Mucosa of rectum (tissue), 2 donors: ENCODE measurements around the gene TSN.
"Not testable (repeated sequence)": the region's sequence is repeated elsewhere in the genome, so short reads cannot be mapped to it uniquely, and the experiment has no call there.

Source experiments
- H3K27ac ChIP-seq, 2 donors: one replicate each; pipeline ENCODE4 v1.7.0; 2013; ENCODE audit warnings: inconsistent platforms in 2 of 2, low read depth in 2 of 2, low read length in 2 of 2
- H3K27me3 ChIP-seq, 2 donors: one replicate each; pipeline ENCODE4 v1.7.0; 2013; ENCODE audit warnings: low read length in 2 of 2; ENCODE audit not compliant: control insufficient read depth in 2 of 2, insufficient read depth in 2 of 2
- H3K36me3 ChIP-seq, 2 donors: one replicate each; pipeline ENCODE4 v1.7.0; 2013; ENCODE audit warnings: low read length in 2 of 2; ENCODE audit not compliant: control insufficient read depth in 2 of 2, insufficient read depth in 2 of 2
- H3K4me1 ChIP-seq, 2 donors: one replicate each; pipeline ENCODE4 v1.7.0; 2013; ENCODE audit warnings: low read length in 2 of 2, mild to moderate bottlenecking in 1 of 2; ENCODE audit not compliant: control insufficient read depth in 2 of 2, insufficient read depth in 2 of 2
- H3K4me3 ChIP-seq, 2 donors: one replicate each; pipeline ENCODE4 v1.7.0; 2013; ENCODE audit warnings: low read length in 2 of 2
- H3K9ac ChIP-seq, 2 donors: one replicate each; pipeline ENCODE4 v1.7.0; 2013; ENCODE audit warnings: low read length in 2 of 2, low read depth in 1 of 2, mild to moderate bottlenecking in 1 of 2
- H3K9me3 ChIP-seq, 2 donors: one replicate each; pipeline ENCODE4 v1.7.0; 2013; ENCODE audit warnings: low read length in 2 of 2; ENCODE audit not compliant: control insufficient read depth in 2 of 2
- donor health status: healthy.
- donor health status: Normal muscosa, but diverticular disease.

The TSN gene

DNA sequence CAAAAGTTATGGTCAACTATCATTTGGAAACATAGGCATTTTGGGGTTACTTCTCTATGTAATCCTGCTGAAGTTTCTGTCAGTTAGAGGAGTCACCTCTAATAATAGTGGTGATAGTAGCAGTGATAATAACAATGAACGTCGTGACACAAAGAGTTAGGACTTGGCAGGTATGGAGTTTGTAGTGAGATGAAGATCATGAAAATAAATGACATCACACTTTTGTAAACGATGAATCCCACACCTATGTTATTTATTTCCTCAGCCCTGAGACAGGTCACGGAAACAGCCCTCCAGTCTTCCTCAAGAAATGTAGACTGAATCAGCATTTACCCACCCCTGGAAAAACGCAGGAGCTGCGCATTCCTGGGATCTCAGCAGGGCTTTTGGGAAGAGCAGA lies 38.8 kb downstream of the TSN start:
- Histone ChIP-seq H3K4me3 (no peak overlapping the region), H3K27me3 (peaks cover 1 to 6% of the 10 kb centered on the region in 2 donors), H3K27ac (no peak overlapping the region), H3K36me3 (no peaks in the 10 kb centered on the region), H3K9me3 (no peaks in the 10 kb centered on the region), H3K4me1 (no peaks in the 10 kb centered on the region), H3K9ac (no peak overlapping the region)

DNA sequence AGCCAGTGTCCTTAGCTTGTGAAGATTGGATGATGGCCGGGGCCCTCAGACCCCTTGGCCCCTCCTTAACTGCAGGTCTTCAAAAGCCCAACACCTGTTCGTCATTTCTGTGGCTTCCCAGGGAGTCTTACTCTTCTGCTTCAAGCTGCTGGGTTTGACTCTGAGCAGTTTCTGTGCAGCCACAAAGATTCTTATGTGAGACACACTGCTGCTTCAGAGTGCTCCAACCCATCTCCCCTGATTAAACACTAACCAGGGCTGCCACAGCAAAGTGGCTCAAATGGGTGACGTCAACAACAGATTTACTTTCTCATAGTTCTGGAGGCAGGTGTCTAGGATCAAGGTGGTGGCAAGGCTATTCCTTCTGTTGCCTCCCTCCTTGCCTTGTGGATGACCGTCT lies 40.8 kb downstream of the TSN start:
- H3K36me3 ChIP-seq, result no peaks in the 10 kb centered on the region
- H3K4me1 ChIP-seq, result no peaks in the 10 kb centered on the region
- H3K27me3 ChIP-seq, result no peaks in the 10 kb centered on the region
- H3K9ac ChIP-seq, result no peak overlapping the region
- H3K9me3 ChIP-seq, result no peaks in the 10 kb centered on the region
- H3K27ac ChIP-seq, result no peak overlapping the region
- no peak overlapping the region for H3K4me3 ChIP-seq

DNA sequence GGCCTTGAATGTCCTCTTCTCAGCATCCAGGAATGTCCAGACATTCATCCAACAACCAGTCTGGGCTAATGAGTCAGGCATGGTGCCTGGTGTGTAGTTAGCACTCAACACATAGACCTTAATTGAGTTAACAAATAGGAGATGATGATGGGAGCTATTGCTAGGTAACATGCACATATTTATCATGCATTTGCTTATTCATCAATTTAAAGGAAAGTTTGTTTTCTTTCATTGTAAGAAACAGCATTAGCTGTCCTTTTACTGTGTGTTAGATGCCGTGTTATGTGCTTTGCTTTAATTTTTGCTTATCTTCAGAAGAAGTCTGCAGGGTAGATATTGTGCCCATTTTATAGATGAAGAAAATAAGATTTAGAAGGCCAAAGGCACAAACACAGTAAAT lies 43.2 kb downstream of the TSN start:
- Histone ChIP-seq H3K36me3 (no peaks in the 10 kb centered on the region), H3K27me3 (no peaks in the 10 kb centered on the region), H3K4me3 (no peak overlapping the region), H3K9ac (no peak overlapping the region), H3K27ac (no peak overlapping the region), H3K9me3 (no peaks in the 10 kb centered on the region), H3K4me1 (no peaks in the 10 kb centered on the region)

DNA sequence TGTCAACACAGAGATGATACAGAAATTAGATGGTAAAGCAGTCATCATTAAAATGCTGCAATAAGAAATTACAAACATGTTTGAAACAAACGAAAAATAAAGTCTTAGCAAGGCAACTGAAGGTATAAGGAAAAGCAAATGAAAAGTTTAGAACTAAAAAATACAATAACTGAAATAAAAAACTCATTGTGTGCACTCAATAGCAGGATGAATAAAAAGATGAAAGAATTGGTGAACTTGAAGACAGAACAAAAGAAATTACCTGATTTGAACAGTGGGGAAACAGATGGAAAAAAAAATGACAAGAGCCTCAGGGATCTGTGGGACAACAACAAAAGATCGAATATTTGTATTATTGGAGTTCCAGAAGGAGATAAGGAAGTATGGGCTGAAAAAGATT lies 46.5 kb downstream of the TSN start:
- H3K4me1 ChIP-seq, result no peaks in the 10 kb centered on the region
- no peaks in the 10 kb centered on the region for H3K9me3 ChIP-seq
- H3K4me3 ChIP-seq, result no peak overlapping the region
- no peaks in the 10 kb centered on the region for H3K36me3 ChIP-seq
- H3K27ac ChIP-seq, result no peak overlapping the region
- no peak overlapping the region for H3K9ac ChIP-seq
- peaks cover 0 to 2% of the 10 kb centered on the region in 2 donors for H3K27me3 ChIP-seq

DNA sequence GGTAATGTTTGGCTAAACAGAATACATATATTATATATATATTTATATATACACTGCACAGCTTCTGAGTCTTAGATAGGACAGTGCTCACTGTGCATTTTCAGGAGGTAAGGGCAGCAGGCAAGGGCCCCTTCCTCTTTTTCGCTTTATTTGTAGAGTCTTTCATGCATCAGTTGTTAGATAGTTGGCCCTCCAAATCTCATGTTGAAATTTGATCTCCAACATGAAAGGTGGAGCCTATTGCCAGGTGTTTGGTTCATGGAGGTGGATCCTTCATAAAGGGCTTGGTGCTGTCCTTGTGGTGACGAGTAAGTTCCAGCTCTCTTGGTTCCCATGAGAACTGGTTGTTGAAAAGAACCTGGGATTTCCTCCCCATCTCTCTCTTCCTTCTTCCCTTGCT lies 48.1 kb downstream of the TSN start:
- Histone ChIP-seq H3K9ac (no peak overlapping the region), H3K4me1 (no peaks in the 10 kb centered on the region), H3K27ac (no peak overlapping the region), H3K4me3 (no peak overlapping the region), H3K27me3 (peaks cover 0 to 2% of the 10 kb centered on the region in 2 donors), H3K9me3 (no peaks in the 10 kb centered on the region), H3K36me3 (no peaks in the 10 kb centered on the region)

GRCh38 chr2:121804340-121804739 lies 48.9 kb downstream of the TSN start:
- H3K27me3 ChIP-seq, result peaks cover 0 to 2% of the 10 kb centered on the region in 2 donors
- H3K4me3 ChIP-seq, result no peak overlapping the region
- H3K9ac ChIP-seq, result no peak overlapping the region
- no peaks in the 10 kb centered on the region for H3K36me3 ChIP-seq
- no peaks in the 10 kb centered on the region for H3K4me1 ChIP-seq
- no peaks in the 10 kb centered on the region for H3K9me3 ChIP-seq
- no peak overlapping the region for H3K27ac ChIP-seq

- Histone ChIP-seq H3K27ac (no peak overlapping the region), H3K9ac (no peak overlapping the region), H3K27me3 (peaks cover 0 to 2% of the 10 kb centered on the region in 2 donors), H3K4me3 (no peak overlapping the region), H3K36me3 (no peaks in the 10 kb centered on the region), H3K4me1 (no peaks in the 10 kb centered on the region), H3K9me3 (no peaks in the 10 kb centered on the region)
Measured at GRCh38 chr2:121804997-121805765, 49.7 kb downstream of the TSN start.

DNA sequence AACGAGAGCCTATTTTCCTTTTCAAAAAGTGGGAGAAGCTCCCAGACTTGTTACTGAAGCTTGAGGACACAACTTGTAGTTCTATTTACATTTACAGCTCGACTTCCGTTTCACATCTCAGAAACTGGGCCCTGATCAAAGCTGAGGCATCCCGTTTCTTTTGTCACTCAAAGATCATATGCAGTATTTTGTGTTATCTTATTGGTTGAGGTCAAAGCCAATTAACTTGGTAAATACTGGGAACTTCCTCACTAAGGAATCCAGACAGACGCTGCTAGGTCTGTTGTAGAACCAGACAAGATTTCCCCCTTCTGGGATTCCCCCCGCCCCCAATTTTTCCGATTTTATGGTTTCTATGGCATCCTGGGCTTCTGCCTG lies 50.3 kb downstream of the TSN start:
- no peak overlapping the region for H3K9ac ChIP-seq
- H3K36me3 ChIP-seq, result no peaks in the 10 kb centered on the region
- no peaks in the 10 kb centered on the region for H3K9me3 ChIP-seq
- no peak overlapping the region for H3K4me3 ChIP-seq
- no peaks in the 10 kb centered on the region for H3K4me1 ChIP-seq
- H3K27ac ChIP-seq, result no peak overlapping the region
- H3K27me3 ChIP-seq, result peaks cover 0 to 2% of the 10 kb centered on the region in 2 donors

DNA sequence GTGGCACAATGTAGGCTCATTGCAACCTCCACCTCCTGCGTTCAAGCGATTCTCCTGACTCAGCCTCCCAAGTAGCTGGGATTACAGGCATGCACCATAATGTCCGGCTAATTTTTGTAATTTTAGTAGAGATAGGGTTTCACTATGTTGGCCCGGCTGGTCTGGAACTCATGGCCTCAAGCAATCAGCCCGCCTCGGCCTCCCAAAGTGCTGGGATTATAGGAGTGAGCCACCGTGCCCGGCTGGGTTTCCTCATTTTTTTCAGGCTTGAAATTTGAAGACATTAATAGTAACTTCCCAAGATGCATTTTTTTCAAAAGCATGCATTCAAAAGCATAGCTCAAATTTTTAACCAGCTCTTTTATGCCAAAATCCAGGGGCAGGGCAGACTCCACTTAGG lies 52.3 kb downstream of the TSN start:
- H3K27me3 ChIP-seq, H3K27ac ChIP-seq, H3K4me1 ChIP-seq, H3K9me3 ChIP-seq, H3K36me3 ChIP-seq, H3K4me3 ChIP-seq, H3K9ac ChIP-seq: not testable (repeated sequence)

- no peaks in the 10 kb centered on the region for H3K9me3 ChIP-seq
- H3K36me3 ChIP-seq, result no peaks in the 10 kb centered on the region
- peaks cover 0 to 2% of the 10 kb centered on the region in 2 donors for H3K27me3 ChIP-seq
- no peaks in the 10 kb centered on the region for H3K4me1 ChIP-seq
- no peak overlapping the region for H3K9ac ChIP-seq
- no peak overlapping the region for H3K27ac ChIP-seq
- H3K4me3 ChIP-seq, result no peak overlapping the region
Measured at GRCh38 chr2:121809607-121810006, 54.2 kb downstream of the TSN start.
